ENCODE data around the gene ENDOV. TPM values are rescaled to one million over a fixed set of nuclear protein-coding genes. Genes with fewer than 3 reads are reported as not detected.

The ENDOV gene
- polyA plus RNA-seq, 1 donor (not counting 4 experiments of a cell fraction or from before 2014, with no cell fraction given): 10.9 TPM

GRCh38 chr17:80372456-80372855 is 42.5 kb upstream of the ENDOV start:
- H3K9me3 ChIP-seq (ENCODE audit: control insufficient read depth, low read depth, low read length): no peaks in the 10 kb centered on the region
- peaks cover 43 to 44% of the 10 kb centered on the region in 2 experiments for H3K36me3 ChIP-seq (ENCODE audit: control insufficient read depth in 2 of 2, extremely low read depth in 1 of 2, insufficient read depth in 2 of 2, low read length in 2 of 2)
- no peak overlapping the region for H2AFZ ChIP-seq (ENCODE audit: control insufficient read depth, low read length)
- no peaks in the 10 kb centered on the region for H4K20me1 ChIP-seq (ENCODE audit: control insufficient read depth, extremely low read depth, insufficient read depth, low read length)
- dilution Hi-C loops (cut with MboI; ENCODE audit: extremely low pct_ligation_motif_present, low sequenced_read_pairs): no loop called here
- H3K27ac ChIP-seq (ENCODE audit: control insufficient read depth, insufficient read depth, low read length): no peak overlapping the region
- TF ChIP-seq CTCF (optimal IDR thresholded peaks at IDR 0.05 in 1 of 3, IDR thresholded peaks at IDR 0.05 in 1 of 3, conservative IDR thresholded peaks at IDR 0.05 in 1 of 3; ENCODE audit: extremely low read depth in 1 of 3, insufficient read depth in 2 of 3, low read length in 3 of 3): no peak
- no peak for TF ChIP-seq EZH2 (IDR thresholded peaks at IDR 0.05; ENCODE audit: low read length)
- H3K4me3 ChIP-seq (ENCODE audit: control insufficient read depth in 2 of 3, extremely low read depth in 1 of 3, insufficient read depth in 2 of 3, low read depth in 1 of 3, low read length in 3 of 3): no peak overlapping the region
- no peak overlapping the region for H3K9ac ChIP-seq (ENCODE audit: control insufficient read depth, extremely low read depth, insufficient read depth, low read length)
- no peaks in the 10 kb centered on the region for H3K9me1 ChIP-seq (ENCODE audit: control insufficient read depth, extremely low read depth, insufficient read depth, low read length)
- no peaks in the 10 kb centered on the region for H3K27me3 ChIP-seq (ENCODE audit: control insufficient read depth, extremely low read depth, insufficient read depth, low read length)
- H3K4me1 ChIP-seq (ENCODE audit: control insufficient read depth, extremely low read depth, insufficient read depth, low read length): no peaks in the 10 kb centered on the region
- FAIRE-seq: no peak
- H3K4me2 ChIP-seq (ENCODE audit: control insufficient read depth, extremely low read depth, insufficient read depth, low read depth, low read length): no peak overlapping the region
- DNase-seq (ENCODE audit: low read depth, low spot score): no peak
- no peaks in the 10 kb centered on the region for H3K79me2 ChIP-seq (ENCODE audit: control insufficient read depth, insufficient read depth, low read length)

- no peak overlapping the region for H3K4me3 ChIP-seq (ENCODE audit: control insufficient read depth in 2 of 3, extremely low read depth in 1 of 3, insufficient read depth in 2 of 3, low read depth in 1 of 3, low read length in 3 of 3)
- H3K4me2 ChIP-seq (ENCODE audit: control insufficient read depth, extremely low read depth, insufficient read depth, low read depth, low read length): no peak overlapping the region
- H3K27me3 ChIP-seq (ENCODE audit: control insufficient read depth, extremely low read depth, insufficient read depth, low read length): no peaks in the 10 kb centered on the region
- no peak for FAIRE-seq
- no peak for DNase-seq (ENCODE audit: low read depth, low spot score)
- H3K9me3 ChIP-seq (ENCODE audit: control insufficient read depth, low read depth, low read length): no peaks in the 10 kb centered on the region
- TF ChIP-seq EZH2 (IDR thresholded peaks at IDR 0.05; ENCODE audit: low read length) (no peak), CTCF (optimal IDR thresholded peaks at IDR 0.05 in 1 of 3, IDR thresholded peaks at IDR 0.05 in 1 of 3, conservative IDR thresholded peaks at IDR 0.05 in 1 of 3; ENCODE audit: extremely low read depth in 1 of 3, insufficient read depth in 2 of 3, low read length in 3 of 3) (no peak)
- no peak overlapping the region for H2AFZ ChIP-seq (ENCODE audit: control insufficient read depth, low read length)
- no peaks in the 10 kb centered on the region for H3K9me1 ChIP-seq (ENCODE audit: control insufficient read depth, extremely low read depth, insufficient read depth, low read length)
- H3K9ac ChIP-seq (ENCODE audit: control insufficient read depth, extremely low read depth, insufficient read depth, low read length): no peak overlapping the region
- dilution Hi-C loops (cut with MboI; ENCODE audit: extremely low pct_ligation_motif_present, low sequenced_read_pairs): no loop called here
- no peaks in the 10 kb centered on the region for H3K79me2 ChIP-seq (ENCODE audit: control insufficient read depth, insufficient read depth, low read length)
- H4K20me1 ChIP-seq (ENCODE audit: control insufficient read depth, extremely low read depth, insufficient read depth, low read length): no peaks in the 10 kb centered on the region
- H3K36me3 ChIP-seq (ENCODE audit: control insufficient read depth in 2 of 2, extremely low read depth in 1 of 2, insufficient read depth in 2 of 2, low read length in 2 of 2): peaks cover 39 to 44% of the 10 kb centered on the region in 2 experiments
- H3K4me1 ChIP-seq (ENCODE audit: control insufficient read depth, extremely low read depth, insufficient read depth, low read length): no peaks in the 10 kb centered on the region
- H3K27ac ChIP-seq (ENCODE audit: control insufficient read depth, insufficient read depth, low read length): no peak overlapping the region
Observed at GRCh38 chr17:80372922-80373570, 41.9 kb upstream of the ENDOV start.
